NCI-H526 (cell line): ENCODE measurements around the gene SPEN.

Source experiments
- DNase-seq, 2 experiments: peaks; one replicate each; lab custom pipeline; 2025; lab: John Stamatoyannopoulos, UW

SPEN gene

DNA sequence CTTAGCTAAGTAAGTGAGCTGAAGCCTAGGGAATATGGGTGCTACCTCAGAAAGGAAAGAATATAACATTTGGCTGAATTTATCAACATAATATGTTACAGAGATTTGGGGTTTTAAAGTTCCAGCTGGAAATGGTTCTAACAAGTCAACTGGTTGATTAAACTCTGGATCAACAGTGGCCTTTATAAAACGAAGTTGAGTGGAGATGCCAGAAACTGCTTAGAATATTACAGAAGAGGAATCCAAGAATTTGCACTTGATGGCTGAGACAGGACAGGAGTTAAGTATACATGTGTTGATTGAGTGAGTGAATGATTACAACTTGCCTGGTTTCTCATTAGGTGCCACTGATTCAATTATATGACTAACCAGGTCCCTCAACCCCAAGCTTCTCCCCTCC lies 135.8 kb downstream of the SPEN start:
- DNase-seq: no peak

DNA sequence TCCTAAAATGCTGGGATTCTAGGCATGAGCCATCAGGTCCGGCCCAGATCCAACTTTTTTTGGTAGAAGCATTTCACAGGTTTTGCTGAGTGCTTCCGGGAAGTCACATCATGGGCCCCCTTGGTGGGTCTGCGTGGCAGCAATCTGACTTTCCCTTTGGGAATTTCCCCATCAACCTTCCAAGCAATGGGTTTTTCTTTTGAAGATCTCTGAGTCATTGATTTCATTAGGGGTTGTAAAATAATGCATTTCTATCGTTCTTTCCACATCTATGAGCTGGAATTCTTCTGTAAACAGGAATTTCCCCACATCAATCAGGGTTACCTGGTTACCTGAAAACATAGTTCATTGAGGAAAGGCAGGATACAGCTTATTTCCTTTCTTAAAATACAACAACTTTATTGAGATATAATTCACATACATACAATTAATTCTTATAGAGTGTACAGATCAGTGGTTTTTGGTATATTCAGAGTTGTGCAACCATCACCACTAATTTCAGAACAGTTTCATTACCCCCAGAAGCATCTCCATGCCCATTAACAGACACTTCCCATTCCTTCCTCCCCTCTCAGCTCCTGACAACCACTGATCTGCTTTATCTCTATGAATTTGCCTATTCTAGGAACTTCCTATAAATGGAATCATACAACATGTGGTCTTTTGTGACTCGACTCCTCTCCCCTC lies 138.2 kb downstream of the SPEN start:
- DNase-seq: no peak

- DNase-seq: no peak
Observed at GRCh38 chr1:15988856-15989736, 141.6 kb downstream of the SPEN start.

DNA sequence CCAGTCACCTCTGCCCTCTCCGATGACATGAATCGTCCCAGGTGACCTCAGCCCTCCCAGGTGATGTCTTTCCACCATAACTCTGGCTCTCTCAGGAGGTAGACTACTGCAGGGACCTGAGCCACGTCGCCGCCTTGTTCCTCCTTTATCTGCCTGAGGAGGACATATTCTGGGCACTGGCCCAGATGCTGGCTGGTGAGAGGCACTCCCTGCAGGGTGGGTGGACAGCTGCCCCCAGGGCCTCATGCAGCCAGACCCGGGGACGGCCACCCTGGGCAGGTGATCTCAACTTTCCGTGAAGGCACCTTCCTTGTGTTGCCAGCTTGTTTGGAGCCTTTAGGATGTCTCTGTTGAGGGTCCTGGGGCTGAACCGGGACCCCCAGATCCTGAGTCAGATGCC lies 142.3 kb downstream of the SPEN start:
- no peak for DNase-seq
